HepG2 (cell line): ENCODE data around the gene MAGEA9B. TPM values are rescaled to one million over a fixed set of nuclear protein-coding genes. Genes with fewer than 3 reads are reported as not detected.
A peak's percentile ranks its signal among the peaks of the same experiment; 100 is the strongest.
"Not testable (repeated sequence)": the region's sequence is repeated elsewhere in the genome, so short reads cannot be mapped to it uniquely, and the experiment has no call there.

Experiments used
- ATAC-seq: fragments of 200-7000 bp; cut with Tn5 transposase; 3 replicates; pipeline ENCODE4 v1.9.1; 2020; ENCODE audit warnings: mild to moderate bottlenecking, moderate library complexity
- BruUV-seq: library from RNA; stranded (reverse); fragments of 400-500 nt; replicated peaks from 2 replicates; lab custom pipeline; 2021; lab: Mats Ljungman, UMichigan
- CTCF ChIA-PET: fragments of 300-600 bp; formaldehyde crosslinking; extraction: SDS; loops from one replicate; lab custom pipeline; 2021; ENCODE audit warnings: low total read pairs, inconsistent platforms, low intra/inter-chr PET ratio; lab: Yijun Ruan, JAX
- POLR2A ChIA-PET: fragments of 350-600 bp; sonication (Branson Sonifier 250); formaldehyde crosslinking; loops from one replicate; lab custom pipeline; 2020; ENCODE audit warnings: antibody characterized with exemption, inconsistent platforms; lab: Yijun Ruan, JAX
- DNase-seq: peaks from one replicate; pipeline ENCODE4 v3.0.0-alpha.2; 2015; ENCODE audit warnings: low spot score
- FAIRE-seq: peaks from 3 replicates; lab custom pipeline; 2011; peaks lifted over from hg19 to GRCh38; lab: Jason Lieb, UNC
- H2AFZ ChIP-seq: one replicate; pipeline ENCODE4 v1.6.1; 2011; ENCODE audit warnings: low read length, inconsistent platforms
- H3K27ac ChIP-seq: fragments of 300-600 bp; 3 replicates; pipeline ENCODE4 v1.8.0; 2011; ENCODE audit warnings: mixed run types, mild to moderate bottlenecking, mixed read lengths, low read length, inconsistent platforms; ENCODE audit not compliant: insufficient read depth; ENCODE audit errors: extremely low read length
- H3K27me3 ChIP-seq, 2 experiments: fragments of 200-600 bp in 1 of 2; 2 replicates in 1 of 2; 3 replicates in 1 of 2; pipeline versions ENCODE4 v1.6.0 to v1.8.0; 2011; ENCODE audit warnings: low read length in 2 of 2, mild to moderate bottlenecking in 2 of 2, moderate library complexity in 2 of 2, inconsistent platforms in 1 of 2; ENCODE audit not compliant: insufficient read depth in 2 of 2, control insufficient read depth in 1 of 2
- H3K36me3 ChIP-seq, 2 experiments: fragments of 200-600 bp in 1 of 2; replicated peaks in 1 of 2; 2 replicates in 1 of 2; 3 replicates in 1 of 2; pipeline versions ENCODE4 v1.5.1 to v1.8.0; 2011; ENCODE audit warnings: low read length in 2 of 2, inconsistent platforms in 1 of 2; ENCODE audit not compliant: insufficient read depth in 2 of 2, control insufficient read depth in 1 of 2
- H3K4me1 ChIP-seq: 2 replicates; pipeline ENCODE4 v1.5.1; 2012; ENCODE audit warnings: low read length, inconsistent platforms; ENCODE audit not compliant: insufficient read depth
- H3K4me2 ChIP-seq: 2 replicates; pipeline ENCODE4 v1.6.0; 2011; ENCODE audit warnings: low read depth, low read length, inconsistent platforms
- H3K4me3 ChIP-seq, 3 experiments: fragments of 200-600 bp in 1 of 3; sonication (generic), shearing (Covaris generic) in 1 of 3; replicated peaks in 1 of 3; 2 replicates each; pipeline ENCODE4 v1.5.1; 2011 to 2016; ENCODE audit warnings: low read length in 3 of 3, inconsistent platforms in 2 of 3, low read depth in 2 of 3, mild to moderate bottlenecking in 2 of 3, control low read depth in 1 of 3, mixed read lengths in 1 of 3; ENCODE audit not compliant: insufficient read depth in 1 of 3
- H3K79me2 ChIP-seq: one replicate; pipeline ENCODE4 v1.6.1; 2011; ENCODE audit warnings: low read length, inconsistent platforms; ENCODE audit not compliant: insufficient read depth
- H3K9ac ChIP-seq: 2 replicates; pipeline ENCODE4 v1.6.0; 2011; ENCODE audit warnings: mild to moderate bottlenecking, low read depth, low read length, inconsistent platforms; ENCODE audit not compliant: insufficient read depth
- H3K9me3 ChIP-seq: 2 replicates; pipeline ENCODE4 v1.5.1; 2012; ENCODE audit warnings: mild to moderate bottlenecking, low read length
- H4K20me1 ChIP-seq: 2 replicates; pipeline ENCODE4 v1.6.0; 2011; ENCODE audit warnings: inconsistent platforms, mild to moderate bottlenecking, low read length, moderate library complexity; ENCODE audit not compliant: insufficient read depth
- WGBS: methylation state at CpG from one replicate; pipeline ENCODE4 v1.1.6; 2017; ENCODE audit warnings: low lambda C conversion rate; 5-methylcytosine and 5-hydroxymethylcytosine counted together
- in situ Hi-C: cut with HindIII; loops from 2 replicates; pipeline ENCODE4 v1.10.0; 2017; ENCODE audit warnings: low pct_unique_long_range_greater_than_20kb; ENCODE audit not compliant: extremely low pct_ligation_motif_present
- intact Hi-C: fragments of 100-400 bp; cut with micrococcal nuclease; formaldehyde crosslinking; loops from one replicate; pipeline ENCODE4 v1.10.0; 2022; ENCODE audit not compliant: unreplicated experiment
- polyA plus RNA-seq, 8 experiments: library from polyadenylated mRNA; depleted of rRNA in 3 of 8; stranded (reverse) in 7 of 8; unstranded in 1 of 8; fragments of >200 nt; fragmentation: Illumina TruSeq in 4 of 8; extraction: Trizol in 4 of 8; gene quantifications; 2 replicates each; pipeline versions ENCODE4 v1.2.1 to v1.2.3, GENCODE V29; 2011 to 2016; ENCODE audit warnings: low read depth in 4 of 8, missing spikeins in 1 of 8, mixed read lengths in 1 of 8; ENCODE audit not compliant: insufficient read depth in 1 of 8
- total RNA-seq, 5 experiments: library from RNA; depleted of rRNA; stranded (reverse); fragments of >200 nt; fragmentation: Illumina TruSeq; extraction: Trizol; gene quantifications; 2 replicates each; pipeline ENCODE4 v1.2.3, GENCODE V29; 2016; ENCODE audit warnings: low read depth in 1 of 5

The MAGEA9B gene
- total and polyA plus RNA-seq, 2 of the 13 experiments (the other 11 are each of a cell fraction or from before 2014, with no cell fraction given) = 0.07 to 0.11 TPM

- FAIRE-seq, intact Hi-C loops, H3K27me3 ChIP-seq, BruUV-seq, ATAC-seq, H4K20me1 ChIP-seq, H2AFZ ChIP-seq, H3K4me1 ChIP-seq, DNase-seq, POLR2A ChIA-PET, H3K4me2 ChIP-seq, in situ Hi-C loops, H3K9me3 ChIP-seq, H3K36me3 ChIP-seq, CTCF ChIA-PET, H3K79me2 ChIP-seq, H3K4me3 ChIP-seq, H3K27ac ChIP-seq, H3K9ac ChIP-seq: not testable (repeated sequence)
- WGBS = no CpG with 5 or more reads among the region's 7 CpGs
These were observed 8.7 kb upstream of the MAGEA9B start for GRCh38 chrX:149595943-149596342.

- DNase-seq, H3K4me2 ChIP-seq, intact Hi-C loops, H4K20me1 ChIP-seq, ATAC-seq, H3K9me3 ChIP-seq, FAIRE-seq, H3K4me3 ChIP-seq, BruUV-seq, H3K4me1 ChIP-seq, H3K36me3 ChIP-seq, H3K27me3 ChIP-seq, H3K9ac ChIP-seq, H2AFZ ChIP-seq, H3K79me2 ChIP-seq, CTCF ChIA-PET, in situ Hi-C loops, H3K27ac ChIP-seq, POLR2A ChIA-PET: not testable (repeated sequence)
- WGBS = no CpG with 5 or more reads among the region's 17 CpGs
These were observed 8.0 kb upstream of the MAGEA9B start, which contains the start of gene HSFX2 for GRCh38 chrX:149595214-149595613. HSFX2 (minus strand) TSS chrX:149595314; CDS start chrX:149594700, 614 bp downstream.

GRCh38 chrX:149590993-149591392 is 3.7 kb upstream of the MAGEA9B start:
- peak; percentile 52; the same call in 2 of the 3 replicates for ATAC-seq
- H2AFZ ChIP-seq, H3K9ac ChIP-seq, FAIRE-seq, H3K79me2 ChIP-seq, POLR2A ChIA-PET, H3K27me3 ChIP-seq, H4K20me1 ChIP-seq, H3K9me3 ChIP-seq, H3K4me3 ChIP-seq, CTCF ChIA-PET, H3K4me2 ChIP-seq, H3K36me3 ChIP-seq, H3K27ac ChIP-seq, BruUV-seq, intact Hi-C loops, H3K4me1 ChIP-seq, DNase-seq, in situ Hi-C loops: not testable (repeated sequence)
- no CpG with 5 or more reads among the region's 7 CpGs for WGBS

- WGBS = no CpG with 5 or more reads among the region's 17 CpGs
- CTCF ChIA-PET = not testable (repeated sequence)
These were observed 1.6 kb downstream of the MAGEA9B start for GRCh38 chrX:149585631-149586030.

More at GRCh38 chrX:149585631-149586030, 1.6 kb downstream of the MAGEA9B start:
- H3K4me2 ChIP-seq, H3K9me3 ChIP-seq, intact Hi-C loops, H2AFZ ChIP-seq, POLR2A ChIA-PET, H3K36me3 ChIP-seq, H3K79me2 ChIP-seq, H3K27me3 ChIP-seq, H3K4me1 ChIP-seq, FAIRE-seq, DNase-seq, H3K9ac ChIP-seq, in situ Hi-C loops, H3K27ac ChIP-seq, BruUV-seq, H3K4me3 ChIP-seq, ATAC-seq, H4K20me1 ChIP-seq: not testable (repeated sequence)
